Left renal pelvis (tissue), 4 donors: ENCODE data around the gene TBC1D22A. TPM values are rescaled to one million over a fixed set of nuclear protein-coding genes. Genes with fewer than 3 reads are reported as not detected.

Source experiments
- DNase-seq, 4 donors: peaks; one replicate each; pipeline ENCODE4 v3.0.0-alpha.2; 2013; ENCODE audit warnings: low read depth in 4 of 4, low spot score in 3 of 4
- polyA plus RNA-seq, 4 donors: library from polyadenylated mRNA; unstranded; fragments of 120-200 nt; gene quantifications; one replicate each; pipeline ENCODE4 v1.2.1, GENCODE V29; 2013; ENCODE audit not compliant: insufficient read length in 4 of 4

TBC1D22A gene
- polyA plus RNA-seq, 4 donors: 14.3 to 19.3 (median 15.7) TPM

- no peak for DNase-seq
Observed at GRCh38 chr22:46965555-46966494, 203.4 kb downstream of the TBC1D22A start.

DNA sequence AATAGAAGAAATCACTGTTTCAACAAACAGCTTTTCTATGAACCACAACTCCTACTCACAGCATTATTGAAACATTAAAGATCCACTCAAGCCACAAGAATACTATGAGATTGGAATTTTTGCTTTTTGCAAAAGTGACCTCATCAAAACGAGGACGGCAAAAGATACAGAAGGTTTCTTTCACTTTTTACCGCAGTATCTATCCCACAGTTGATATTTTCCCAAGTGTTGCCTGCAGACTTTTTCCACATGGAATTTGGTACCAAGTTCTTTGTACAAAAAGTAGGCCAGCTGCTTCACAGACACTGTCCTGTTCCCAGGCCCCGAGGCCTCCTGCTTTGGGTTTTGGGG lies 204.0 kb downstream of the TBC1D22A start:
- DNase-seq: no peak

DNA sequence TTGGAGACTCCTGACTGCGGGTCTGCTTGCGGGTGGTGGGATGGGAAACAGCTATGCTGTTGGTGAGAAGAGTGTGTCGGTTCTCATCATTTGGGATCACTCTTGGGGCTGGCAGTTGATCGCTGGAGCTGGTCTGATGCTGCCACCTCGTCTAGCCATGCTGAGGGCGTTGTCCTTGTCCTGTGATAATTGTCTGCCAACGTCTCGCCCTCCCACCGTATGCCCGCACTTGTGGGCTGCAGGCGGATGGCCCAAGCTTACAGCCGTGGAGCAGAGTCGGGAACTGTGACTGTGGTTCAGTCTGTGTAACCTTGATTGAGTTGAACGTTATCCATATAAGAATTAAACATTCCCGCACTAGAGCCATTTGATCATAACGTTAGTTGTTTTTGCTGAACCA lies 204.4 kb downstream of the TBC1D22A start:
- DNase-seq: no peak

GRCh38 chr22:46967445-46968358 lies 205.3 kb downstream of the TBC1D22A start:
- DNase-seq: no peak

DNA sequence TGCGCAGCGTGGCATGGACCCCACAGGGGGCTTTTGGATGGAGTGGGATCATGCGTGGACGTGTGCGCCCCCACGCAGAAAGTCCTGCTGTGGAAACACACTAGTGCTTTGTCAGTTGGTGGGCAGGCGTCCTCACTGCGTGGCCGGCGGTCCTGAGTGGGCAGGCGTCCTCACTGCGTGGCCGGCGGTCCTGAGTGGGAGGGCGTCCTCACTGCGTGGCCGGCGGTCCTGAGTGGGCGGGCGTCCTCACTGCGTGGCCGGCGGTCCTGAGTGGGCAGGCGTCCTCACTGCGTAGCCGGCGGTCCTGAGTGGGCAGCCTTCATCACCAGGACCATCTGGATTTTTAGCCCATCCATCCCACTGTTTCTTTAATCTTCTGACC lies 205.9 kb downstream of the TBC1D22A start:
- no peak for DNase-seq

GRCh38 chr22:46968848-46969247 lies 206.4 kb downstream of the TBC1D22A start:
- no peak for DNase-seq

DNA sequence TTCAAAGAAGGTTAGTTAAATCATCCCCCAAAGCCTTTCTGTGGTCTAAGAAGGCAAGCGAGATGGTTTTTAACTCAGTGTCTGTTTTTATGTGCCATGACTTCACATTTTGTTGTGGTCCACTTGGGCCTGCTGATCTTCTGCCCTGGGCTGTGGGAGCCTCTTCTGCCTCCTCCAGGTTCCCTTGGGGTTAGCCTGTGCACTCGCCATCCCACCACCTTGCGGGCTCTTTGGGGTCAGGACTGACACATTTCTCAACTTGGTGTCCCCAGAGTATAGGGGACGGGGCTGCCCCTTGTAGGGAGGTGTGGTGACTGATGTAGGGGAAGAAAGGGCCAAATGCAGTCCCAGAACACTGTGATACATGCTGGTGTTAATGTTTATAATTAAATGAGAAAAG lies 207.0 kb downstream of the TBC1D22A start:
- no peak for DNase-seq

- no peak for DNase-seq
Observed at GRCh38 chr22:46969961-46970360, 207.5 kb downstream of the TBC1D22A start.

DNA sequence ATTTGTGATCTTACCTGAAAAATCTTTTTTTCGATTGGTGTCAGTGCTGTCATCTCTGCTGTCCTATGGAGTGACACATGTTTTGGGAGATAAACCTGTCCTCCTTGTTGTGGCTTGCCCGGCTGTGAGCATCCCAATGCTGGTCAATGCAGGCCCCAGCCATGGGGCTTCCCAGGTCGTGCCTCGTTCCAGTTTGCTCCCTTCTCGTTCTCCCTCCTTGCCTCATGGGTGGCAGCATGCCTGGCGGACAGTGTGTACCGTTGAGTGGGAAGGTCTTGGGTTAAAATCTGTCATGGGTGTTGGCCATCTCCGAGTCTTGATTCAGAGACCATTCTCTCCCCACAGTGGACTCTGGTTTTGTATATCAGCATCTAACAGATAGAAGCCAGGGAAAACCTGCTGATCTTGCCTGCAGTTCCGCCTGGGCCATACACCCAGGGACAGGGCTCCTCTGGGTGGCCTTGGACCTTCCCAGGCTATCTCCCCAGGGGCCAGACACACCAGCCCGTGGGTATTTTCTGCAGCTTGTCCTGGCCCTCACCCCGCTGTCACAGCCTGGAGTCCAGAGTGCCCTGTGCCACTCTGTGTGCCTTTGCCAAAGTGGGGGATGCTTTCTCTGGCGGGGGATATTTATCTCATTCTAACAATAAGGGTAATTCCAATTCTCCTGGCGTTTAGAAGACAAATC lies 208.1 kb downstream of the TBC1D22A start:
- no peak for DNase-seq

DNA sequence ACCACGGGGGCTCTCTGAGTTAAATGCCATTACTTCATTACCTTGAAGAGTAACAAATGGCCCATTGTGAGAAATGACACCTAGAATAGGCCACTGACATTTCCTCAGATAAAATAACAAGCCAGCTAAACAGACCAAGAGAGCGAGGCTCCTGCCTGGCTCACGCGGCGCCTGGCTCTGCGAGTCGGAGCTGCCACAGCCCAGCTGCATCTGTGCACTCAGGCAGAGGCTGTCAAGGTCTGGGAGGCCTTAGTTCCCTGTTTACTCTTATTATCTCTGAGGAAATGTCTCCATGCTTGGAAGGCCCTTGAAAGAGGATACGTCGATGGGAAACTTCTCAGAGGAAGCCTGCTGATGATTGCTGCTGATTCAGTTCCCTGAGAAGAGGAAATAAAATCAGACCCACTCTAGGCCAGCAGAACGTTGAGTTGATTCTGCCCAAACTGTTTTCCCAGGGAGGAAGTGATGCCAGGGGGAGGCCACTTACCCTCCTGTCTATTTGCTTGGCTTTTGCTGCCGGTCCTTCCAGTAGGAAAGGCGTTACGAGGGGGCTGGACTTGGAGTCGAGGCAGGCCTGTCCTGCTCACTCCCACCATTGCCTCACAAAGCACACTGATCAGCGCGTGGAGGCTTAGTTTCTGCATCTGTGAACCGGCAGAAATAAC lies 208.8 kb downstream of the TBC1D22A start:
- DNase-seq: peak in 3 of 4 donors; percentile 36 to 62 (median 38)

DNA sequence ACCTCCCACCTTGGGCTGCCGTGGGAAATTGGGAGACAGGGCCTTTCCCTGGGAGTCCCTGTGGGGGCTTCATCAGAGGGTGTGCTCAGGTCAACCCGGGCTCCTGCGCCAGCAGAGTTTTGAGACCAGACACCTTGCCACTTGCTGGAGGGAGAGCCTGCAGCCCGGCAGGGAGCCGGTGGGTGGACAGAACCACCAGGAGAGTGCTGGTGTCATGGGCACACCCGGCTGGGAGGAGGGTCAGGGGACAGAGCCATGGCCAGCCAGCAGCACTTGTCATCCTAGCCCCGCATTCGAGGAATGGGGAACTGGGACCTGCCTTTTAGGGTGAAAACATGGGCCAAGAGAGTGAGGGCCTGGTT lies 209.3 kb downstream of the TBC1D22A start:
- no peak for DNase-seq

DNA sequence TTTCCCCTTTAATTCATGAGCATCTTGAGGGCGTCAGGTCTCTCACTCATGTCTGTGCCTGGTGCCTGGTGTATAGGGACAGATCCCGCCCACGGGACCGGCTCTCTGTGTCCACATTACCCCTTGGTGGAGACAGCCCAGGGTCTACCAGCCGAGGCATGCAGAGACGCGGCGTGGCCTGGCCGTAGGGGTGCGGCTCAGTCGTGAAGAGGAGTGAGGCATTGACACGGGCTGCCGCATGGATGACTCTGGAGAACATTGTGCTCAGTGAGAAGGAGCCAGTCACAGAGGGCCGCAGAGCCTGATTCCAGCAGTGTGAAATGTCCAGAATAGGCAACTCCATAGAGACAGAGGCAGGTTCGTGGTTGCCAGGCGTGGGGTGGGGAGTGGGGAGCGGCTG lies 209.8 kb downstream of the TBC1D22A start:
- DNase-seq: no peak

DNA sequence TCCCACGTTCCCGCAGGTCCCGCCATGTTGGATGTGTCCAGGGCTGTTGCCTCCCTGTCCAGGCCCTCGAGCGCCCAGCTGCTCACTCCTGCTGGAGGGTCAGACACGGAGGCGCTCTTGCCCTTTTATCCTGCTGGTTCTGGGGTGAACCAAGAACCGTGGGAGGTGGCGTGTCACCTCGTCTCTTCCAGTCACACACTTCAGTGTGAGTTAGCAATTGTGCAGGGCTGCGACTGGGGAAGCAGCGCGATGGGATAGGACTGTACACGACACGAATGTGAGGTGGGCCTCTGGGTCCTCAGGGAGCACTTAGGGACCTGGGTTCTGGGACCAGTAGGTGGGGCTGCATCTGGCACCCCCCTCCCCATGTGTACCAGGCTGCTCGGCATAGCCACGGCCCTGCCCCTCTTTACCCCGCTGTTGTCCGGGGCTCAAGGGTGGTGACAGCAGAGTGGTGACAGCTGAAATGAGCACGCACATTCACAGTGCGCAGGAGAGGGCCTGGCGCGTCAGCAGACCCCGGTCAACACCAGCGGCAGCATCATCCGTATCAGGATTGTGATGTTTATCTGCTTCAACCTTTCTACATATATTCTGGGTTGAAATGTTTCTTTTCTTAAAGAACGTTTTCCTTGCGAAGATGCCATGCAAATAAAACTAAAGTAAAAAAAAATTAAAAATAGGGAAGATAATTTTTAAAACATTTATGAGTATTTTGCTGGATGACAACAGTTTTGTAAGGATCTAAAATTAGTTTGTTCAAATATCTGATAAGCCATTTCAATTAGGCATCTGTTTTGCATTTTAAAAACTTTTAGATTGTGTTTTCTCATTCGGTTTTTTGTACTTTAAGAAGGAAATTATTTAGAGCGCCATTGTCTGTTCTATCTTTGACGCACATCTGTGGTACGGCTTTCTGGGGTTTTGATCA lies 210.7 kb downstream of the TBC1D22A start:
- no peak for DNase-seq

- DNase-seq: no peak
Observed at GRCh38 chr22:46974077-46974476, 211.6 kb downstream of the TBC1D22A start.

DNA sequence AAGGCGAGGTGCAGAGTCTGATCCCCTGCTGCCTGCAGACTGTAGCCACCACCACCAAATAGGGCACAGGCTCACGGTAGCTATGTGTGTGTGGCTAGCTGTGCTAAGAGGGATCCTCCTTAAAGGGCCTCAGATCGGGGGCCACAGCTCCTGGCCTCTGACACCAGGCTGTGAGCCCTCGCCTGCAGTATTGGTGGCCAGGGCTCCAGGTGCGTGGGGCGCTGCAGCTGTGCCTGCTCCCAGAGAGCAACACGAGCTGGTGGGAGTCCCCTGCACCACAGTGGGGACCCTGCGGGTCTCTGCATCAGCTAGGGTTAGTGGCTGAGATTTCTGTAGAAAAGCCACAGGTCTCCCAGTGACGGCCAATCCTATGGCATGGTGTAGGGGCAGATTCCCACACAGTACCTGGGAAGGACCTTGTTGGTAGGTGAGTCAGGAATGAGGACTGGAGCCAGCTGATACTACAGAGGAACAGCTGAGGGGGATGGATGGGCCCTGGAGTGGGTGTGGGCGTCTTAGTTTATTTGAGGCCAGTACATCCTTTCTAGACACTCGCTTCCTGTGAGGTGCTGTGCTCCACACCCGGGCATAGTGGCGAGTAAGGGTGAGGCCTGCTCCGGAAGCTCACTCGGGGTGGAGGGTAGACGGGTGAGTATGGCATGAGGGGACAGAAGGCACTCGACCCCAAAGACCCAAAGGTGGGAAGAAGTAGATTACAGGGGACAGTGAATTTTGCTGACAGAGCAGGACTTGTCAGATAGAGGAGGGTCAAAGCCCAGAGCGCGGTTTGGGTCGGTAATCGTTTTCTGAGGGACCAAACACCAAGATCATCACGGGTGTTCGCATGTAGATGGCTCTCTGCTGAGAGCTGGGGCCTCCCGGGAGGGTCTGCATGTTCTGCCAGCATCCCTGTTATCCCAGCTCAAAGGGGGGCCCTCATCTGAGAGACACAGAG lies 212.5 kb downstream of the TBC1D22A start:
- no peak for DNase-seq

GRCh38 chr22:46976143-46976542 lies 213.7 kb downstream of the TBC1D22A start:
- DNase-seq: no peak

DNA sequence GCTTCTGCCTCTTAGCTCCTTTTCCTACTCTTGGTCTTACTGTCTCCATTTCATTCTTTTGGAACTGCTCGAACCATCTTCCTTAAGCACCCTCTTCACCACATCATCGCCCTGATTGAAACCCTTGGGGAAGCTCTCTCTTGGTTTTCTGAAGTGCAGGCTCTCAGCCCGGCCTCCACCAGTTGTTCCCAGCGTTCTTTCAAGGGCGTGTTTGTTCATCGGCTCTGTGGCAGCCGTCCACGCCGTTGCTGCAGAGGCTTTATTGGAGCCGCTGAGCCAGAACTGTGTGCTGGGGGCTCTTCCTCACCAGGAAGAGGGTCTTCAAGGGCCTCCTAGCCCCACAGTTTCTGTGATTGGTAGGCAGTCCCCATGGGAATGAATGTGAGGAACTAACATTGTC lies 214.1 kb downstream of the TBC1D22A start:
- DNase-seq: no peak

- no peak for DNase-seq
Observed at GRCh38 chr22:46977656-46978343, 215.3 kb downstream of the TBC1D22A start.
